NAMALWA (cell line): Measurements from ENCODE around the gene MCU.
"Not testable (repeated sequence)": the region's sequence is repeated elsewhere in the genome, so short reads cannot be mapped to it uniquely, and the experiment has no call there.

Experiments
- DNase-seq: peaks from one replicate; pipeline ENCODE4 v3.0.0-alpha.2; 2015; ENCODE audit warnings: low spot score

Gene MCU

GRCh38 chr10:72903941-72904446 is 212.1 kb downstream of the MCU start:
- DNase-seq = not testable (repeated sequence)

GRCh38 chr10:72904806-72905205 is 212.9 kb downstream of the MCU start:
- DNase-seq = no peak

GRCh38 chr10:72906446-72906845 is 214.5 kb downstream of the MCU start:
- no peak for DNase-seq

GRCh38 chr10:72910705-72911104 is 218.8 kb downstream of the MCU start:
- DNase-seq = no peak

GRCh38 chr10:72911758-72912157 is 219.8 kb downstream of the MCU start:
- no peak for DNase-seq

- DNase-seq = no peak
These were observed 220.8 kb downstream of the MCU start for GRCh38 chr10:72912736-72913135.

- DNase-seq = no peak
These were observed 221.3 kb downstream of the MCU start for GRCh38 chr10:72913287-72913686.

GRCh38 chr10:72917201-72917600 is 225.3 kb downstream of the MCU start:
- DNase-seq = not testable (repeated sequence)

- DNase-seq = not testable (repeated sequence)
These were observed 225.9 kb downstream of the MCU start for GRCh38 chr10:72917803-72918332.

GRCh38 chr10:72918352-72918751 is 226.4 kb downstream of the MCU start:
- DNase-seq = no peak

GRCh38 chr10:72921147-72921683 is 229.3 kb downstream of the MCU start:
- DNase-seq = not testable (repeated sequence)

GRCh38 chr10:72924351-72924750 is 232.4 kb downstream of the MCU start:
- DNase-seq = no peak

- no peak for DNase-seq
These were observed 234.1 kb downstream of the MCU start for GRCh38 chr10:72925951-72926465.

GRCh38 chr10:72927485-72927884 is 235.5 kb downstream of the MCU start:
- no peak for DNase-seq

GRCh38 chr10:72928798-72929197 is 236.9 kb downstream of the MCU start:
- no peak for DNase-seq

GRCh38 chr10:72930276-72930675 is 238.3 kb downstream of the MCU start:
- no peak for DNase-seq

GRCh38 chr10:72932259-72933015 is 240.5 kb downstream of the MCU start:
- DNase-seq = no peak

- no peak for DNase-seq
These were observed 243.4 kb downstream of the MCU start for GRCh38 chr10:72935361-72935760.
